Hepatic stellate cell (primary cell): ENCODE results near the gene SLC44A3.
"Not testable (repeated sequence)": the region's sequence is repeated elsewhere in the genome, so short reads cannot be mapped to it uniquely, and the experiment has no call there.

ENCODE experiments used
- DNase-seq: peaks from one replicate; pipeline ENCODE4 v3.0.0; 2011; ENCODE audit warnings: low spot score

Gene SLC44A3

DNA sequence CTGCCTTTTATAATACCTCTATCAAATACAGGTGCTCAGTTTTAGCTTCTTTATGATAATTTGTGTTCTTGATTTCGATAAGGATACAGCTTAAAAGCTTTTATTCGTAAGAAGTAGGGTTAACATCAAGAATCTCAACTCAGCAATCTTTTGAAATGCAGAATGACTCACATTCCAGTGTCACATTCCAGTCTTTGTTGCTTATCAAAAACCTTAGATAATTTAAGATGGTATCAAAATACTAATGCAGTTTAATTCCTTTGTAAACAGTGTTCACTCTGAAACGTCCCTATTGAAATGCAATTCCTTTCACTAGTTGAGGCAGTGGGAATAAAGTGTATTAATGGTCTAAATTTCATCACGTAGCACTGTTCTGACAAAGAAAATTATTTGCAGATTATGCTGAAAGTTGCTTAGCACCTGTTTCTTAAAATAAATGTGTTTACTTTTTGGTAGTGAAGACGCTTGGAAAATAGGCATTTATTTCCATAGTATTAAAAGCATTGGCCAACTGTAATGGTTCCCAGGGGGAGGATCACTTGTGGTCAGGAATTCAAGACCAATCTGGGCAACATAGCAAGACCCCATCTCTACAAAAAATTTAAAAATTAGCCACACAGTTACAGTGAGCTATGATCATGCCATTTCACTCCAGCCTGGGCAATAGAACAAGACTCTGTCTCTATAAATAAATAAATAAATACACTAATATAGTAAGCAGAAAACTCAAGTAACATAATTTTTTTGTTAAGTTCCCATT is 116.9 kb downstream of the SLC44A3 start:
- no peak for DNase-seq

DNA sequence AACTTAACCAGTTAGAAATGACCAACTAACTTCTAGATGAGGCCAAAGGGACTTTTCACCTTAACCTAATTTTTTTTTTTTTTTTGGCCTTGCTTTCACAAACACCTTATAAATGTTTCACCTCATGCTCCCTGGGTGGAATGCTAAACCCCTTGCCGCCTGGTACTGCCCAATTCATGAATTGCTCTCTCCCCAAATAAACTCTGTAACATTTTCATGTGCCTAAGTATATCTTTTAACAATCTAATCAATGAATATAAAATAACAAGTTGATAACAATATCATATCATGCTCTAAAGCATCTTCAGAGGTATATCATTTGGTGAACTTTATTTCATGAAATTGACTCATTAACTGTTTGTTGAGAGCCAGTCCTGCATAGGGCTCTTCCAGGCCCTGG is 117.7 kb downstream of the SLC44A3 start:
- DNase-seq = no peak

DNA sequence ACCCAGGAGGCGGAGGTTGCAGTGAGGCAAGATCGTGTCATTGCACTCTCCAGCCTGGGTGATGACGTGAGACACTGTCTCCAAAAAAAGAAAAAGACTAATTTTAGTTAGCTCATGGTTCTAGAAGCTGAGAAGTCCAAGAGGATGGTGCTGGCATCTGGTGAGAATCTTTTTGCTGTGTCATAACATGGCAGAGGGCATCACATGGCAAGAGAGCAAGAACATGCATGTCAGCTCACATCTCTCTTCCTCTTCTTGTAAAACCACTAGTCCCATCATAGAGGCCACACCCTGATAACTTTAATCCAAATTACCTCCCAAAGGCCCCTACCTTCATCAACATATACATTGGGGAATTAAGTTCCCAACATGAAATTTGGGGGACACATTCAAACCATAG is 120.6 kb downstream of the SLC44A3 start:
- DNase-seq = no peak

DNA sequence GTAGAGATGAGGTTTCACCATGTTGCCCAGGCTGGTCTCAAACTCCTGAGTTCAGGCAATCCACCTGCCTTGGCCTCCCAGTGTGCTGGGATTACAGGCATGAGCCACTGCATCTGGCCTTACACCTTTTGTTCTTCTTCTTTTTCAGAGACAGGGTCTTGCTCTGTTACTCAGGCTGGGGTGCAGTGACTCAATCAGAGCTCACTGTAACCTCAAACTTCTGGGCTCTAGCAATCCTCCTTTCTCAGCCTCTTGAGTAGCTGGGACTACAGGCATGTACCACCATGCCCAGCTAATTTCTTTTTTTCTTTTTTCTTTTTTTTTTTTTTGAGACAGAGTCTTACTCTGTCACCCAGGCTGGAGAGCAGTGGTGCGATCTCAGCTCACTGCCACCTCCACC is 121.3 kb downstream of the SLC44A3 start:
- not testable (repeated sequence) for DNase-seq

DNA sequence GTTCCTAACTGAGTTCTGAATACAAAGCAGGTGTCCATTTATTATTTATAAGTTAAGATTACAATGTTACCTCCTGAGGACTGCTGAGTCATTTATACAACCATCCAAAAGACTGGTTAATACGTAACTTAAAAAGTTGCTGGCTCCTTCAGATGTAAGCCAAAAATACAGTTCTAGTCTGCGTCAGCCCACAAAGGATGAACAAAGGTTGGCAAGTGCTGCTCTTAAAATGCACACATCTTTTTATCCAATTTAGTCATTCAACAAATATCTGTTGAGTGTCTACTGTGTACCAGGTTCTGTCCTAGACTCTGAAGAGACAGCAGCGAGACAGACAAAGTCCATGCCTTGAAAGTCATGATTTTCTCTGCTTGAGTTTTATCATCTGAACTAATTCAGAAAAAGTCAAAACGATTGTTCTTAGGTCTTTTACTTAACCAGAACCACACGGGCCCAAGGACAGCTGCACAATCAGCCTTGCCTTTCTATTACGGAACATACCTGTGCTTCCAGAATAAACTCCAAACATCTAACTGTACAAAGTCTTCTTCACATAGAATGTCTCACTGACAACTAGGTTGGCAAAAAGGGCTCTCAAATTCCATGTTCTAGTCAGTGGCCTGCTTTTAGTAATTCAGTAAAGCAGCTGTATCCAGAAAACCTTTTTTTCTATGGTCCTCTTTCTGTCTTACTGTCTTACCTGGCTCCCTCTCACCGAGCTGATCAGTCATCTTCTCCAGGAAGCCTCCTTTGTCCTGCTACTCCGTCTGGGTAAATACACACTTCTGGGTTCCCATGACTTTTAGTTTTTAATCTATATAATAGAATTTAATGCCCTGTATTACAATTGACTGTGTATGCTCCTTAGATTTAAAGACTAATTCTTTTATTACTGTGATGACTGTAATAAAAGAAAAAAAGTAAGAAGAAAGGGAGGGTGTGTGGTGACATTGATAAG is 122.3 kb downstream of the SLC44A3 start:
- no peak for DNase-seq
